OCI-LY7 (cell line): Measurements from ENCODE around the gene STX11. TPM values are rescaled to one million over a fixed set of nuclear protein-coding genes. Genes with fewer than 3 reads are reported as not detected.

ENCODE experiments used
- BruUV-seq: library from RNA; stranded (reverse); fragments of 400-500 nt; replicated peaks from 2 replicates; lab custom pipeline; 2021; lab: Mats Ljungman, UMichigan
- CTCF ChIA-PET: fragments of 300-600 bp; sonication (Branson Sonifier 250); formaldehyde crosslinking; loops from one replicate; lab custom pipeline; 2022; ENCODE audit warnings: antibody characterized with exemption; ENCODE audit not compliant: unreplicated experiment; lab: Charles Lee
- POLR2A ChIA-PET: fragments of 300-600 bp; sonication (Branson Sonifier 250); formaldehyde crosslinking; loops from one replicate; lab custom pipeline; 2022; ENCODE audit warnings: antibody characterized with exemption; lab: Charles Lee
- DNase-seq: peaks from one replicate; pipeline ENCODE4 v3.0.0-alpha.2; 2015; ENCODE audit warnings: low spot score
- H2AFZ ChIP-seq: fragments of 200-600 bp; sonication (generic), shearing (Covaris generic); 2 replicates; pipeline ENCODE4 v1.6.1; 2014; ENCODE audit warnings: mild to moderate bottlenecking, antibody characterized with exemption, low read length, moderate library complexity
- H3K27ac ChIP-seq: fragments of 200-600 bp; sonication (generic); 2 replicates; pipeline ENCODE4 v1.5.1; 2014; ENCODE audit warnings: mixed run types, low read depth, mild to moderate bottlenecking, moderate library complexity, low read length, inconsistent platforms; ENCODE audit not compliant: poor library complexity, severe bottlenecking
- H3K36me3 ChIP-seq: fragments of 200-600 bp; sonication (generic); 2 replicates; pipeline ENCODE4 v1.6.1; 2014; ENCODE audit warnings: mild to moderate bottlenecking, antibody characterized with exemption, low read length, moderate library complexity, mixed read lengths; ENCODE audit not compliant: insufficient read depth
- H3K4me1 ChIP-seq: fragments of 200-600 bp; sonication (generic); 2 replicates; pipeline ENCODE4 v1.5.1; 2014; ENCODE audit warnings: mild to moderate bottlenecking, low read length; ENCODE audit not compliant: insufficient read depth, poor library complexity, severe bottlenecking
- H3K4me2 ChIP-seq: fragments of 200-600 bp; sonication (generic); 2 replicates; pipeline ENCODE4 v1.6.1; 2014; ENCODE audit warnings: mild to moderate bottlenecking, low read length
- H3K4me3 ChIP-seq: fragments of 200-600 bp; sonication (generic); 2 replicates; pipeline ENCODE4 v1.5.1; 2014; ENCODE audit warnings: mild to moderate bottlenecking, low read depth, low read length; ENCODE audit not compliant: poor library complexity, severe bottlenecking
- H3K79me2 ChIP-seq: fragments of 200-600 bp; sonication (generic); 2 replicates; pipeline ENCODE4 v1.6.1; 2016; ENCODE audit warnings: low read depth, mild to moderate bottlenecking, low read length, moderate library complexity, mixed read lengths; ENCODE audit not compliant: insufficient read depth
- H3K9me2 ChIP-seq: fragments of 200-600 bp; sonication (generic); 2 replicates; pipeline ENCODE4 v1.6.1; 2016; ENCODE audit warnings: mild to moderate bottlenecking, low read length, mixed read lengths; ENCODE audit not compliant: insufficient read depth
- H3K9me3 ChIP-seq: fragments of 200-600 bp; sonication (generic); 2 replicates; pipeline ENCODE4 v1.6.1; 2014; ENCODE audit warnings: mild to moderate bottlenecking, mixed run types, low read length, mixed read lengths
- H4K20me1 ChIP-seq: fragments of 200-600 bp; sonication (generic); 2 replicates; pipeline ENCODE4 v1.6.1; 2014; ENCODE audit warnings: mild to moderate bottlenecking, antibody characterized with exemption, low read length, moderate library complexity, mixed read lengths; ENCODE audit not compliant: insufficient read depth
- CTCF ChIP-seq: fragments of 200-600 bp; sonication (generic); conservative IDR thresholded peaks from 2 replicates; pipeline ENCODE4 v1.5.1; 2014; ENCODE audit warnings: mild to moderate bottlenecking, antibody characterized with exemption, low read length, moderate library complexity, mixed read lengths
- EZH2phosphoT487 ChIP-seq: fragments of 200-600 bp; sonication (generic); IDR thresholded peaks from 2 replicates; pipeline ENCODE4 v1.6.1; 2018; ENCODE audit warnings: low read depth, borderline replicate concordance, mild to moderate bottlenecking, mixed run types, antibody characterized with exemption, low read length, moderate library complexity, mixed read lengths
- intact Hi-C: fragments of 100-400 bp; cut with micrococcal nuclease; formaldehyde crosslinking; loops from one replicate; pipeline ENCODE4 v1.10.0; 2022; ENCODE audit not compliant: unreplicated experiment
- total RNA-seq, 2 experiments: library from RNA; depleted of rRNA in 1 of 2; stranded (reverse); fragments of >200 nt in 1 of 2; shearing (Covaris generic) in 1 of 2; gene quantifications; 2 replicates each; pipeline ENCODE4 v1.2.3, GENCODE V29; 2014 to 2022

STX11 gene
- total RNA-seq, 2 experiments from 2014 or later = 0.16 to 1.1 TPM

DNA sequence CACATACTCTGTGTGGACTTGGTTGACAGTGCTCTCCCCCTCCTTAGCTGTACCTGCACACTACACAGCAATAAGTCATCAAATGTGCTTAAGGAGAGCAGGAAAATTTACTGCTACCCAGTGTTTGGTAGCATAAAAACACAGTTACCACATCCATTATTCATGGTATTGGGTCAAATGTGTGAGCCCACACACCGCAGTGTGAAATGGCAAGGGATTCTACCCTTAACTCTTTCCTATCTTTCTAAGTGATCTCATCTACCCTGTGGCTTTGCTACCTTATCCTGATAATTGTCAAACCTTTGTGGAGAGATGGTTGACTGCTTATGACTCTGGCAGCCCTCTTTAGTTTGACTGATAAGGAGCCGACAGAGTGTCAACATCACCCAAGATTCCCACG is 47.6 kb downstream of the STX11 start:
- Histone ChIP-seq H3K9me3 (0 out of 2 replicates have a peak, but pooled peaks cover 8% of the 10 kb centered on the region), H2AFZ (no peak overlapping the region), H3K27ac (no peak overlapping the region), H3K4me2 (no peak overlapping the region), H3K36me3 (no peaks in the 10 kb centered on the region), H3K4me1 (no peaks in the 10 kb centered on the region), H4K20me1 (no peaks in the 10 kb centered on the region), H3K9me2 (no peaks in the 10 kb centered on the region), H3K79me2 (no peaks in the 10 kb centered on the region), H3K4me3 (no peak overlapping the region)
- intact Hi-C loops = no loop called here
- no peak for DNase-seq
- POLR2A ChIA-PET = no interaction called here
- CTCF ChIA-PET = no interaction called here
- no TSS peak for BruUV-seq
- TF ChIP-seq CTCF = no peak
- no peak for TF ChIP-seq EZH2phosphoT487

- DNase-seq = no peak
- Histone ChIP-seq H3K4me3 (no peak overlapping the region), H3K9me2 (no peaks in the 10 kb centered on the region), H3K9me3 (0 out of 2 replicates have a peak, but pooled peaks cover 8% of the 10 kb centered on the region), H3K4me2 (no peak overlapping the region), H3K79me2 (no peaks in the 10 kb centered on the region), H3K4me1 (no peaks in the 10 kb centered on the region), H3K27ac (no peak overlapping the region), H2AFZ (no peak overlapping the region), H4K20me1 (no peaks in the 10 kb centered on the region), H3K36me3 (no peaks in the 10 kb centered on the region)
- intact Hi-C loops = no loop called here
- POLR2A ChIA-PET = interaction anchor here (0.7 kb wide), 1 partner anchor 27 kb away, joined by 3 read pairs; no protein-coding TSS in a partner anchor
- no peak for TF ChIP-seq CTCF
- TF ChIP-seq EZH2phosphoT487 = no peak
- BruUV-seq = no TSS peak
- CTCF ChIA-PET = no interaction called here
Observed at GRCh38 chr6:144202879-144203468, 52.7 kb downstream of the STX11 start.

DNA sequence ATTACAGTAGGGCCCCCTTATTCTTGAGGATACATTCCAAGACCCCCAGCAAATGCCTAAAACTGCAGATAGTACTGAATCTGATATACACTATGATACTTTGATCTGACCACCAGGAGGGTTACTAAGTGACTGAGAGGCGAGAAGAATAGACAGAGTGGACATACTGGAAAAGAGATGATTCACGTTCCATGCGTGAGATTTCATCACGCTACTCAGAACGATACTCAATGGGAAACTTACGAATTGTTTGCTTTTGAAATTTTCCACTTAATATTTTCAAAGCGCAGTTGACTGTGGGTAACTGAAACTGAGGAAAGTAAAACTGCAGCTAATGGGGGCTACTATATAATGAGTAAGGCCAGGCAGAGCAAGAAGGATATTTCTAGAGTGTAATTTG is 60.8 kb downstream of the STX11 start:
- H3K4me3 ChIP-seq = no peak overlapping the region
- CTCF ChIA-PET = no interaction called here
- no peak overlapping the region for H2AFZ ChIP-seq
- H3K4me2 ChIP-seq = no peak overlapping the region
- H3K9me2 ChIP-seq = no peaks in the 10 kb centered on the region
- no peak for TF ChIP-seq CTCF
- no peak for TF ChIP-seq EZH2phosphoT487
- H4K20me1 ChIP-seq = no peaks in the 10 kb centered on the region
- no peaks in the 10 kb centered on the region for H3K9me3 ChIP-seq
- no peak overlapping the region for H3K27ac ChIP-seq
- POLR2A ChIA-PET = no interaction called here
- intact Hi-C loops = loop anchor here (10.0 kb wide), 4 partner anchors 366 to 1594 kb away; partner anchors contain the start of genes EPM2A and LTV1
- DNase-seq = no peak
- H3K36me3 ChIP-seq = no peaks in the 10 kb centered on the region
- peaks cover 9% of the 10 kb centered on the region for H3K4me1 ChIP-seq
- no TSS peak for BruUV-seq
- no peaks in the 10 kb centered on the region for H3K79me2 ChIP-seq
